GM19025 (cell line): Measurements from ENCODE around the gene ADD3.

Experiments
- ATAC-seq: cut with Tn5 transposase; IDR thresholded peaks from one replicate; pipeline ENCODE4 v1.9.1; 2021; ENCODE audit warnings: mild to moderate bottlenecking, low read depth, moderate library complexity; ENCODE audit not compliant: unreplicated experiment

Gene ADD3

DNA sequence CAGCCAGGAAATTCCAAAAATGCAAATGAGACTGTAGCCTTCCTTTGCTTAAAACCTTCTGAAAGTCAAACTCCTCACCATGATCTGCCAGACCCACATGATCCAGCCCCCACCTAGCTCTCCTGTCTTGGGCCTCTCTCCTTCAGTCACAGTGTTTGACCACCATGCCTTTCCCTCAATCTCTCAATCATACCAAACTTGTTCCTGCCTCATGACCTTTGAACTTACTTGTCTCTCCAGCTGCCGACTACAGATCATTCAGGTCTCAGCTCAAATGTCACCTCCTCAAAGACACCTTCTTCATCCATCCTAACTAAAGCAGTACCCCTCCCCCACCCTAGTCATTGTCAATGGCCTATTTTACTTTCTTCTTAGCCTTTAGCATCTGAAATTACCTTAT is 9.3 kb upstream of the ADD3 start:
- ATAC-seq = no peak

DNA sequence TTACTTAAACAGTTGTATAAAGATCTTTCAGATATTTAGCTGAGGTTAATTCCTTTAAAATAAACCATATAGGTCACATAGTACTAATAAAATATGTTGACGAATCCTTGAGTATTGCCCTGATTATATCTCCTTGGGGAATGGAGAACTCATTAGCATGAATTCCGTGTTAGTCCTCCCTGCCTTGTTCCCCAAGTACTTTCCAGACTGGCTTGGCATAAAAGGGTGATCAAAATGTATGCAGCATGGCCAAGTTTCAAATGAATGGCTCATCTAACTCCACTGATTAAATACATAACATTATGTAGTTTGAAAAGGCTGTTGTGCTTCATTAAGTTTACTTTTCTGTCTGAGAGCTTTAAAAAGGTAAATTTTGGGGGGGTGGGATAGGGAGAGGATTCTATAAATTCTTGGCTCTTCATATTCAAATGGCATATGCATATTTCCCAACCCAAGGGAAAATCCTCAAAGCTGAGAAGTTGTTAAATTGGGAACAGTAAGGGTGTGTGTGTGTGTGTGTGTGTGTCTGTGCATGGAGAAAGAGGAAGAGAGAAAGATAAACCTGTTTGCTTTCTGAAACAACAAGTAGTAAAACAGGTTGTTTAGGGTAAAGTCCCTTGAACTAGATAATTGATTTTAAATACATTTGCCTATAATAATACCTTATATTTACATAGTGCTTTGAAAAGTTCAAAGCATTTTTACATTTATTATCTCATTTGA is 4.8 kb upstream of the ADD3 start:
- no peak for ATAC-seq

DNA sequence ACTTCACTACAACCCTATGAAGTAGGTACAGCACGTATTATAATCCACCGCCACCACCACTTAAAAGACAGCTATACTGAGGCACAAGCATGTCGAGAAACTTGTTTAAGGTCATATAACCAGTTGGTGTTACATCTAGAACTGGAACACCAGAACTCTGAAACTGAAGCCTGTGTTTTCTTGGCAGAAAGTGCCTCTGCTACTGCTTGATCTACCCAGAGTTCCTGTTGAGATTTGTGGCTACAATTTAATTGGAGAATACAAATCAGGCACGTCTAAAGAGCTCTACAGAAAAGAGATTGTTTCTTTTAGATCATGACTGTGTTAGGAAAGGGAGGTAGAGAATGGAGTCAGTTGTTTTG is 4.3 kb upstream of the ADD3 start:
- ATAC-seq = no peak

DNA sequence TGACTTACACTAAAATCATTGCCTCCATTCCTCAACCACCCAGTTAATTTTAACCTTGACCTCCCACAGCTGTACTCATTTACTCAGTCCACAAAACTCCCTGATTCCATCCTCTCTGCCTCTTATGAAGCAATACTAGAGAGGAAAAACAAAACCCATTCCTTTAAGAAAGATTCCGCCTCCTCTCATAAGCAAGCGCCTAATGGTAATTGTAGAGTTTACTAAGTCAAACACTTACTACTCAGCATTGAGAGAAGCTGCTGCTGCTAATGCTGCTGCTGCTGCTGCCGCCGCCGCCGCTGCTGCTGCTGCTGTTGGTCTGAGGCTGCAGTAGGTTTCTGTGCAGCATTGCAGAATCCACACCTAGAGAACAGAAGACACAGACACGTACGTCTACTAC is 2.1 kb upstream of the ADD3 start:
- ATAC-seq = no peak

DNA sequence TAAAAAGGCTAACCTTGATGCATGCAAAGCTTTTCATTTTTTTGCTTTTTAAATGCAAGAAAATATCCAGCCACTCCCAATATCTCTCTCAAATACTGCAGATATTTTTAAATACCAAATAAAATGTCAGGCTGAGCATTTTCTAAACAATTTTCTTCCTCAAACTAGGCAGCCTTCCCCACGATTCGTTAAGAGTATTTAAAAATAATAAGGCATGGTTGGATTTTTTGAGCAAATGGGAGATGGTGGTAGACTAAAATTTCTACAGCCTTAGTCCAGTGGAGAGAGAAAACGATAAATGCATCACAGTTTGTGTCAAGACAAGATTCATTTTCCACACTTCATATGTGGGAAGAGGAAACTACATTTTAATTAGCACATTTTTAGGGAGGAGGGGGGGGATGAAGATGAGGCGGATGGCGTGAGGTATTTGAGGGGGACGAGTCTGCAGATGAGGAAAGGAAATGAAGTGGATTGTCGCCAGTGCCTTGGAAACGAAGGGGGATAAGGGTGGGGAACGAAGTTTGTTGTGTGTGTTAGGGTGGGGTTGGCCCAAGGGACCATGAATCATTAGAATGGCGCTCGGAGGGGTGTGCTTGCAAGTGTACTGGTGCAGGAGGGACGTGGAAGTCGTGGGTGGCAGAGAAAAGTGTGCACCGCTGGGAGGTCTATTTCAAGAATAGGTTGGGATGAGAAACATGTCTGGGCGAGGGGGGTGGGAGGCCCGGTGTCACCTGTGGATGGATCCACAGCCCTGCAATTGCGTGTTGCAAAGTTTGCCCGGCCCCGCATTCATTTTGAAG is 1.2 kb upstream of the ADD3 start:
- no peak for ATAC-seq

DNA sequence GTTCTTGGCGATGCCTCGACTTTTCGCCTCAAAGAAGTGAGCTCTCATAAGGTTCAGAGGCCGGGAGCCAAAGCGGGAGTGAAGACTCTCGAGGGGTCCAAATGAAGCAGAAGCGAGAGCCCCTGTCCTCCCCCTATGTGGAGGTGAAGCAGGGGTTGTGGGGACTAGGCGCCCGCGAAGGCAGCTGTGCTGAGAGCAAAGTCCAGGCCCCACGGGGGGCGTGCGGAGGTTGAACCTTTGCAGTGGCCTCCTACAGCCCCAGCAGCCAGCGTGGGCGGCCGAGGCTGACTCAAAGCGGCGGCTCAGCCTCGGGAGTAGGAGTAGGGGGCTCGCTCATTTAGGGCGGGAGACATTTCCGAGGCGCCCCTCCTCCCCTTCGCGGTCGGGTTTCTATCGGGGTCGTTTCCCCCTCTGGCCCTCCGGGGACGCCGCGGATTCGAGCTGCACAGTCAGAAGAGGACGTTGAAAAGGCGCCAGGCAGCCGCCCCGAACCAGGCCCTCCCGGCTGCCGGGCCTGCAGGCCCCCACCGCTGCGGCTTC is 553 bp upstream of the ADD3 start:
- peak; percentile 23 for ATAC-seq

DNA sequence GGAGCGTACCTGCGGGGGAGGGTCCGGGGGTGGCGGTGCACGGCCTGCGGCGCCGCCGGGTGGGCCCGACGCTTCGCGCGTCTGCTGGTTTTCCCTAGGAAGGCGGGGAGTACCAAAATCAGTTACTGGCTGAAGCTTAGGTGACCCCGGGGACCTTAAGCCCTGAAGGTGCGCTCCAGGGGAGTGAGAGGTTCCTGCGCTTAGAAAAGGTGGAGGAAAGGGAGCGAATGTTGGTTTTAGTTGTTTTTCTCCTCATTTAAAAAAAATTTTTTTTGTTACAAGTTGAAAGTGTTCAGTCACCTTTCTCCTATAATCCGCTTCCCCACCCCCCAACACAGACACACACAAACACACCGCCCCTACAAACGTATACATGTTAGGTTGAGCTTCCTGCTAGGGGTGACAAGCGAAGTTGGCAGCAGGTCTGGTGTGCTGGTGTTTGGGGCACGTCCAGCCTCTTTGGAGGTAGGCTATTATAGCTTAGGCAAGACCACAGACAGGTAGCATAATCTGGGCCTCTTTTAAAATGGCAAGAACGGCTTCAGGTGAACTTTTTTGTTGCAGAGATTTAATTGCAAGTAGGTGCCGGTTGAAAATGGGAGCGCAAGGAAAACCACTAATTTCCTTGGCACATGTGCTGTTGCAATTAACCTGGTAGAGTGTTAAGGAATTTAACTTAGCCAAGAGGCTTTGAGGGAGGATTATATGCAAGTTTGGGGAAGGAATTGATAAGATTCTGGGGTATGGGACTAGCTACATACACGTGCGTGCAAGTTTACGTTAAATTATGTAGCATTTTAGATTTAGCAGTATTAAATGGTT is 945 bp downstream of the ADD3 start:
- no peak for ATAC-seq

DNA sequence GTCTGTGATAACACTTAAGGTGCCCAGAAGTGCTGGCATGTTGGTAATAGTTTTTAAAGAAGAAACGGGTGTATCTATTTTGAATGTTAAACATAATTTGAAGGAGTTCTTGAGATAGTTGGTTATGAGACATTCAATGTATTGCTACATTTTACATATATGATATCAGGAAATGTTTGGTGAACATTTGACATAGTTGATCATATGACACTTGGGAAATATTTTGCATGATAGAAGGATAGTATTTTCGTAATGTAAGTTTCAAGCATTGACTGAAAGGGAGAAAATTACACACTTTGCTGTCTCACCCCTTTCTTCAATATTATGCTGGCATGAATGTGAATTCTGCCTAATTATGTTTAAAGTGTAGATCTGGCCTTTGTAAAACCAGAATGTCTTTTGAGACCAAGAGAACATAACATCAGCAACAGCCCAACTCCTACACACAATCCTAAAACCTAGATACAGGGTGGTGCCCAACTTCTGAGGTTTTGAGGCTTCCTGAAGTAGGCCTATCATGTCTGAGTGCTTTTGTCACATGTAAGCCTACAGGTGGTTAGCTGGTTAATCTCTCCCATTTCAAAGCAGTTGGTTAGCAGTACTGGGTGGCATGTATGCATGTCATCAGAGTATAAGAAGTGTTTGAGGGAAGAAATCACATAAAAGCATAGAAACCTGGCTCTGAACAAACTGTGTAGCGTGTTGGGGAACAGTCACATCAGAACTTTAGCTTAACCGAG is 2.1 kb downstream of the ADD3 start:
- ATAC-seq = no peak

DNA sequence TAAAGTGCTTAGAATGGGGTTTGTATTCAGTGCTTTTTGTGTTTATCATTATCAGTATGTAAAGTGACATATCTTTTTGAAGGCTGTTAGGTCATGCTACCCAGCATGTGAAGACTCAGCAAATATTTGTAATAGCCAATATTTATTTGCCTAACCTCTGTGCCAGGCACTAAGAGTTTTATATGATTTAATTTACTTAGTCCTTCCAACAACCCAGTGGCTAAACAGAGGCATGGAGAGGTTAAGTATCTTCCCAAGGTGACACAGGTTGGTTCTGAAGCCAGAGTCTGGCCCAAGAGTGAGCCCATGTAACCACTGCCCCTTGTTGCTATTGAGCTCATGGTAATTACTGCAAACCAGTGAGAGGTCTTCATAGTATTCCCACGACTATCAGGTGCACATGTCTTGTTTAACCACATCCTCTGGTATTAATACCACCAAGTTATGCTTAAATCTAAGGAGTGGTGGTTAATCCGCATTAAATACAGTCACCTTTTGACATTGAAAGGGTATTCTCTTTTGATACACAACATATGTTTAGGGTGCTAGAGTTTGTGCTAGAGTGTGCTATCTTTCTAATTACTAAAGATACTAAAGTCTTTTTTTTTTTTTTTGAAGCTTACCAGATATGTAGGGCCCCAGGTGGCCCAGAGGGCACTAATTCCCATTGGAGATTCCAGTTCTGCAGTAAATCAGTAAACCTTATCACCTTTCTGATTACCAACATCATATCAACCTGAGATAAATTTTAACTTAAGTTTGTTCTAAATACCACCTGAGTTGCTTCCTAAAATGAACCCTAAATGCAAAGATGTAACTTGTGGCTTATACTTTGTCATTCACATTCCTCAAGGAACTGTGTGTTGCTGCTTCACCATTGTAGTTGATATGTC is 2.9 kb downstream of the ADD3 start:
- ATAC-seq = no peak

DNA sequence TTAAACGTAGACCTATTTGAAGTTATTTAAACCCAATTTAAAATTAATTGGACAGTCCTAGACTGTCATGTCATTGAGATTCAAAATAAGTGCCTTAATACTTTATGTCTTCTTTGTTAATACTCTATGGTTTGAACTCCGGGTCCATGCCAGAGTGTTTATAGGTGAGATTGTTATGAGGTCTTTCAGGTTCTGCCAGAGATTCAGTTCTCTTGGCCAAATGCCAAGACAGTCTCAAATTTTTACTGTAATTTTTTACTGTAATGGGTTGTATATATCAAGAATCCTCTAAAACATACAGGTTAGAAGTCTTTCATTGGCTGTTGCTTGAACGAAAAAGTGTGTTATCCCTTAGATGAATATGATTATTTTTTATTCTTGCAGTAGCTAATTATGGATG is 3.9 kb downstream of the ADD3 start:
- no peak for ATAC-seq

DNA sequence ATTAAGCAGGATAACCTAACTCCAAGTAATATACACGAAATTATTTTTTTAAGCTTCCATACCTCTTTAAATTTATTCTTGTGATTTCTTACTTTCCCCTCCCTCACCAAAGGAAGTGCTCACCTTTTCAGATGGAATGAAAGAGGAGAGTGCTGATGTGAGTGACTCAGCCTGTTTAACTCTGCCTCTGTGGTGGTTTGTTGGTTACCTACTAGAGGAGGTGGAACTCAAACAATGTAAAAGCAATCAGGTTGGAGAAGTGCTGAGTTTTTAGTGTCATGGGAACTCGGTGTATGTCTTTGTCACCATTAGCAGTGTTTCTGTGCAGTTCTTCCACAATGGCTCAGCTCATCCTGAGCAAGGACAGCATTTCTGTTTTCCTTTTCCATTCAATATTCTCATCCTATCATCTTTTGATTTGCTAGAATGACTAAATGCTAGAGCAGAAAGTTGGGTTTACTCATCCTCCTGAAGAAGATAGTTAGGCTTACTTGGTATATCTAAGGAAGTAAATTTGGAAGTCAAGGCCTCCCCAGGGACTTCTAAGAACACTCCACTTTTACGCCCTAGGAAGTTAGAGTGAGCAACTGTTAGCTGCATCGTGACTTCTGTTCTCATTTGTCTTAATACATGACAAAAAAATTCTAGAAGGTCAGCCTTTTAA is 6.0 kb downstream of the ADD3 start:
- no peak for ATAC-seq

DNA sequence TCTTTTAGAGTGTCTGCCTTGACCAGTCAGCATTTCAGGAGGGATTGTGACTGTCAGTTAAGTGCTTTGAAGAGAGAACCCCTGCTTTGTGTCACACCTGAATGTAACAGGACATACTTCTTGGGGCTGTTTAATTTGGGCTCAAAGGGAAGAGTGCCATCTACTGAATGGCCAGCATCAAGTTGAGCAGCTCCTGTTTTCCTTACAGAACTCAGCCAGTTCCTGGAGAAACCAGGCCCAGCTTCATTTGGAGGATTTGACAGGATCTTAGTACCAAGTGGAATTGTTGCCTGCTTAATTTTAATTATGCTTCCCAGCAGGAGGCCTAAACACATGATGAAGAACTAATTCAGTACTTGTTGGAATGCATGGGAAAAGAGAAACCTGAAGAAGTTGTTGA is 8.3 kb downstream of the ADD3 start:
- no peak for ATAC-seq

DNA sequence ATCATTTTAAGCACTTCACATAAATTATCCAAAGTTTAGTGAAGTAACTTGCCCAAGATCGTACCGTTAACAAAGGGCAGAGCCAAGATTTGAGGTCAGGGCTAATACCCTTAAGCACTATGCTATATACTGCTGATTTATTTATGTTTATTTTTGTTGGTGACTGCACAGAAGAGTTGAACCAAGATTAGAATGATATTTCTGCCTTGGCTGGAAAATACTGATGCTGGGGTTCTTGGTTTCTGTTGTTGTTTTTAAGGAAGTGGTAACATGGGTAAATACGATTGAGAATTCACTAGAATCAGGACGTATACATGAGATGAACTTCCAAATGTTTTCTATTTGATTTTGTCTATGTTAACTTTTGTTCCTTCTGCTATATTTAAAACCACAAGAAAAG is 9.3 kb downstream of the ADD3 start:
- no peak for ATAC-seq

DNA sequence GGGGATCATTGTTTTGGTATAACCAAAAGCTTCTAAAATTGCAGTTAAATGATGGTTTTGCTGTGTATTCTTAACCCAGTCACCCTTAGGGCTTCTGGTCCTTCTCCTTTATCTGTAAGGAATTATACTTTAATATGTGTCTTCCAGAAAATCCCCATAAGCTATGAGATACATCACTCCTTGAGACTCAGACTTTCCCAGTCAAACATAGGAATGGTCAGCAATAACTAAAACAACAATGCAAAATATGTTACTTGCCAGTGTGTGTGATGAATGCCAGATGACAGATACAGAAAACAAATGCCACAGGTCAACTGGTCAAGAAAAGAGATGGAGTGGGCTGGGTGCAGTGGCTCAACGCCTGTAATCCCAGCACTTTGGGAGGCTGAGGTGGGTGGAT is 10.1 kb downstream of the ADD3 start:
- ATAC-seq = no peak

DNA sequence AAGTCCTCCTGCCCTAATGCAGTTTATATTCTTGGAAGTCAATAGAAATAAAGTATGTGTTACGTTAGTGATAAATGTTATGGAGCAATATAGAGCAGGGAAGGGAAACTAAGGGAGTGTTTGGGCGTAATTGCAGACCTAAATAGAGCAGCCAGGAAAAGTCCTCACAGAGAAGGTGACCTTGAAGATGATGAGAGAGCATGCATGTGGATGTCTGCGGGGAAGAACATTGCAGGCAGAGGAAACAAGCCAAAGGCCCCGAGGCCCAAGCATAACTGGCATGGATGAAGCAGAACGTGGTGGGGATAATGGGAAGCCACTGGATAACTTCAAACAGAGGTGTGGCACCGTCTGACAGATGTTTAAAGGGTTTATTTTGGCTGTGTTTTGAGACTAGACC is 12.5 kb downstream of the ADD3 start:
- no peak for ATAC-seq

DNA sequence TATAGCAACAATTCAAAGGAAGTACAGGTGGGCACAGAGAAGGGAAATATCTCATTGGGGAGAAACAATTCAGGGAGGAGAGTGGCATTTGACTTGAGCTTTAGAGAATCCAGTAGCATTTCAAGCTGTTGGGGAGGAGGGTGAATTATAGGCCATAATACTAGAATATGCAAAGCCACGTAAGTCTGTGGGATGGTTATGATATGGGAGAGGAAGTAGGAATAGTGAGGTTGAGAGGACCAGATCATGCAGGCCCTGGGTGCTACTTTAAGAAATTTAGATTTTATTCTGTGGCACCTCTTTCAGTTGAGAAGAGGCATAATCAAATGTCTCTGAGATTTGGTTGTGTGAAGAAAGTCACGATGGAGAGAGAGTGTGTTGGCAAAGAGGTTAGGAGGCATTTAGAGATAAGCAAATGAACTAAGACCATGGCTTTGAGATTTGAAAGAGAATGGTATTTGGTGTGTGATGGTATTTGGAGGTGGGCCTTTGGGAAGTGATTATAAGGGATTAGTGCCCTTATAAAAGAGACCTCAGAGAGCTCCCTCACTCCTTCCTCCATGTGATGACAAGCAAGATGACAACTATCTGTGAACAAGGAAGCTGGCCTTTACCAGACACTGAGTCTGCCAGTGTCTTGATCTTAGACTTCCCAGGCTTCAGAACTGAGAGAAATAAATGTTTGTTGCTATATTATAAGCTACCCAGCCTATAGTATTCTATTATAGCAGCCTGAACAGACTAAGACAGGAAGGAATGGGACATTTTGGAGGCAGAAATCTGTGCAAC is 15.1 kb downstream of the ADD3 start:
- no peak for ATAC-seq

DNA sequence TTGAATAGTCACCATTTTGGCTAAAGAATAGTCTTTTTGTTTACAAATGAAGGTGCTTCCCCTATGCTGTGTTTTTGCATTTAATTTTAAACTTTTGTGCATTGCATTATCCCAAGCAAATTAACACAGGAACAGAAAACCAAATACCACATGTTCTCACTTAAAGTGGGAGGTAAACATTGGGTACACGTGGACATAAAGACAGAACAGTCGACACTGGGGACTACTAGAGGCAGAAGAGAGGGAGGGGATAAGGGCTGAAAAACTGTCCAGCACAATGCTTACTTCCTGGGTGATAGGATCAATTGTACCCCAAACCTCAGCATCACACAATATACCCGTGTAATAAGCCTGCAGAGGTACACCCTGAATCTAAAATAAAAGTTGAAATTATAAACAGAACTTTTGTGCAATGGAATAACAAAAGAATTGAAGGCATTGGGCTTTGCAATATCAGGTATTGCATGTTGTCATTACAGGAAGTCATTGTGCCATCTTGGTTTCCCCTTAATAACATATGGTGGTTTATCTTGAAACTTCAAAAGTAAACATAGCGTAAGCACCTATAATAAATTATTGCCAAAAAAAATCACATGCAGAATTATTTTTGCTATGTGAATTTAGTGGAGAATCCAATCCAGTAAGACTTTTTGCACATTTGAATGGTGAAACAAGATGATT is 16.1 kb downstream of the ADD3 start:
- no peak for ATAC-seq

DNA sequence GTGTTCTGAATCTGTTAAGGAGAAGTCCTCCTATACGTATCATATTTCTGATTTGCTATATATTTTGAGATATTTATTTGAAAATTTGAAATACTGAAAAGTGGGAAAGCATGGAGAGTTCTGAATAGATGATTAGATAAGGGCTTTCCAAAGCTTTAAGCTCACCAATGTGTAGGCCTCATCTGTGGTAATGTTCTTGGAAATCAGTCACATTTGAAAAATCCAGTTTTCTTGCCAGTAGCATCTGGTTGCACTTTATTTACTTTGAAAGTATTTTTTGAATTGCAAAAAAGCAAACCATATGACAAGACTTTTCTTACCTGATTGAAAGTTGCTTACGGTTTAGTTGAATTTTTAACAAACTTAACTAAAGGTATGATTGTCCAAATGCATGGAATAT is 21.7 kb downstream of the ADD3 start:
- no peak for ATAC-seq
